ENCODE results near the gene TSPAN3. TPM values are rescaled to one million over a fixed set of nuclear protein-coding genes. Genes with fewer than 3 reads are reported as not detected.
A peak's percentile ranks its signal among the peaks of the same experiment; 100 is the strongest.

TSPAN3 gene
- total RNA-seq, 1 donor from 2014 or later, result 113 TPM

DNA sequence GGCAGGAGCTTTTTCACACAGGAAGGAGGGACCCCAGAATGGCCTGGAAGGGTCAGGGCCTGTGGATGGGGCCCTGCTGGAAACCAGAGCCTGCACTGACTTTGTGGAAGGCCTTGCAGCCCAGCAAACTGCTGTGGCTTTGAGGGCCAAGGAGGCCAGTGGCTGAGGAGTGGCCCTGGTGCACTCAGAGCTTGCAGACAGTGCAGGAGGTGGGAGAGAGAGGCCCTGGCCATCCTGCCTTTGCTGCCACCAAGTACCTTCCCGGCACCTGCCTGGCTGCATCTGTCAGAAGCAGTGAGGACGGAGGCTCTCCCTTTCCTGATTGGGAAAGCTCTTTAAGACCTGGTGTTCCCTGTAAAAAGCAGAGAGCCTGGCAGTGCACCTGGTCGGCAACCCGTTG is 69.6 kb downstream of the TSPAN3 start:
- CTCF ChIA-PET, result no interaction called here
- H3K27me3 Mint-ChIP-seq, result no peaks in the 10 kb centered on the region
- intact Hi-C loops (cut with micrococcal nuclease), result no loop called here

DNA sequence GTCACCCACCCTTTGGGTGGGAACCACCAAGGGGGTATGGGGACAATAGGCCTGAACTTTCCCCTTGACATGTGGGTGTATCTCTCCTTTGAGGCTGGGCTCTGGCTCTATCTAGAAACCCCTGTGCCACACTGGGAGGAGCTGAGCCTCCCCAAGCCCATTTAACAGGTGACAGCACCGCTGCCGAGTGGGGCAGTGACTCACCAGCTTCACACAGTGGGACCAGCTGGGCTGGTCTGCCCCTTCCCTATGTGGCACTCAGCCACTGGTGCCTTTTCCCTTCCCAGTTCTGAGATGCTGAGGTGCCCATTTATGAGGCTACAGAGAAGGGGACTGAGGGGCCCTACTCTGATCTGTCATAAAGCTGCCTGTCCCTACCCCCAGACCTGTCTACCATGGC is 70.9 kb downstream of the TSPAN3 start:
- no peak overlapping the region for H3K27ac Mint-ChIP-seq
- ATAC-seq (ENCODE audit: low read depth) (no peak), DNase-seq (no peak)
- intact Hi-C loops (cut with micrococcal nuclease), result no loop called here
- peaks cover 79% of the 10 kb centered on the region for H3K4me1 Mint-ChIP-seq
- no peak overlapping the region for H3K4me3 Mint-ChIP-seq
- ChIA-PET POLR2A (no interaction called here), CTCF (no interaction called here)
- H3K9me3 Mint-ChIP-seq, result no peaks in the 10 kb centered on the region
- H3K27me3 Mint-ChIP-seq, result no peaks in the 10 kb centered on the region
- H3K36me3 Mint-ChIP-seq (ENCODE audit: low read depth), result peaks cover 20% of the 10 kb centered on the region
- TF ChIP-seq, protein P1, sequence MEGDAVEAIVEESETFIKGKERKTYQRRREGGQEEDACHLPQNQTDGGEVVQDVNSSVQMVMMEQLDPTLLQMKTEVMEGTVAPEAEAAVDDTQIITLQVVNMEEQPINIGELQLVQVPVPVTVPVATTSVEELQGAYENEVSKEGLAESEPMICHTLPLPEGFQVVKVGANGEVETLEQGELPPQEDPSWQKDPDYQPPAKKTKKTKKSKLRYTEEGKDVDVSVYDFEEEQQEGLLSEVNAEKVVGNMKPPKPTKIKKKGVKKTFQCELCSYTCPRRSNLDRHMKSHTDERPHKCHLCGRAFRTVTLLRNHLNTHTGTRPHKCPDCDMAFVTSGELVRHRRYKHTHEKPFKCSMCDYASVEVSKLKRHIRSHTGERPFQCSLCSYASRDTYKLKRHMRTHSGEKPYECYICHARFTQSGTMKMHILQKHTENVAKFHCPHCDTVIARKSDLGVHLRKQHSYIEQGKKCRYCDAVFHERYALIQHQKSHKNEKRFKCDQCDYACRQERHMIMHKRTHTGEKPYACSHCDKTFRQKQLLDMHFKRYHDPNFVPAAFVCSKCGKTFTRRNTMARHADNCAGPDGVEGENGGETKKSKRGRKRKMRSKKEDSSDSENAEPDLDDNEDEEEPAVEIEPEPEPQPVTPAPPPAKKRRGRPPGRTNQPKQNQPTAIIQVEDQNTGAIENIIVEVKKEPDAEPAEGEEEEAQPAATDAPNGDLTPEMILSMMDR (IDR thresholded peaks at IDR 0.05), result no peak

More for the DNA sequence above, 69.6 kb downstream of the TSPAN3 start:
- Mint-ChIP-seq H3K36me3 (ENCODE audit: low read depth) (peaks cover 22% of the 10 kb centered on the region), H3K9me3 (no peaks in the 10 kb centered on the region), H3K27ac (no peak overlapping the region), H3K4me3 (no peak overlapping the region), H3K4me1 (peaks cover 70% of the 10 kb centered on the region)
- ATAC-seq (ENCODE audit: low read depth) (no peak), DNase-seq (no peak)
- TF ChIP-seq, protein P1 (IDR thresholded peaks at IDR 0.05), result no peak
- POLR2A ChIA-PET, result no interaction called here

DNA sequence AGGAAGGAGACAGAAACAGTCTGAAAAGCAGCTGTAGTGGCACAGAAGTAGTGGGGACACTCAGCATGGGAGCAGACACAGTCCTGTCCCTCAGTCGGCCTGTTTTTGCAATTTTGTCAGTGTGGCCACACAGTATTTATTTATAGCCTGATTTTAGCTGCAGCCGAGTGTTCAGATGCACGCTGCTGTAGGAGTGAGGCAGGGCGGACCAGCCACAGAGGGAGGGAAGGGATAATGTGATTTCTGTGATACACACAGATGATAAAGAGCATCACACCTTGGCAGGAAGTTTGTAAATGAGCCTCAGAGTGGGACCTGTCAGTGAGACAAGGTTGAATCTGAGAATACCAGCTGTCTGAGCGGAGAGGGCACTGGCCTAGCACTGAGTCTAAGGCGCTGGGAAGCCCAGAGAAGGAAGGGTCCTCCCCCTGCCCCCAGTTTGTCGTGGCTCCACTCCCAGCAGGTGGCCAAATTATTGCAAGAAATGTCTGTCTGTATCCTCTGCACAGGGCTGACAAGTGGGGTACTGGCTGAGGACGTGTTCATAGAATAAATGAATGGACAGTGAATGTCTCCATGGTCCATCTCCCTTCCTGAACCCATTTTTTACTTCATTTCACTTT is 72.1 kb downstream of the TSPAN3 start:
- H3K9me3 Mint-ChIP-seq, result no peaks in the 10 kb centered on the region
- H3K4me1 Mint-ChIP-seq, result peaks cover 82% of the 10 kb centered on the region
- no peak overlapping the region for H3K27ac Mint-ChIP-seq
- no peaks in the 10 kb centered on the region for H3K27me3 Mint-ChIP-seq
- H3K36me3 Mint-ChIP-seq (ENCODE audit: low read depth), result peaks cover 17% of the 10 kb centered on the region
- no peak overlapping the region for H3K4me3 Mint-ChIP-seq
- TF ChIP-seq, protein P1 (IDR thresholded peaks at IDR 0.05), result no peak
- DNase-seq (no peak), ATAC-seq (ENCODE audit: low read depth) (no peak)
- intact Hi-C loops (cut with micrococcal nuclease), result no loop called here
- CTCF ChIA-PET, result interaction anchor here (1.0 kb wide), 1 partner anchor 14 kb away, joined by 3 read pairs; no protein-coding TSS in a partner anchor
- POLR2A ChIA-PET, result no interaction called here

DNA sequence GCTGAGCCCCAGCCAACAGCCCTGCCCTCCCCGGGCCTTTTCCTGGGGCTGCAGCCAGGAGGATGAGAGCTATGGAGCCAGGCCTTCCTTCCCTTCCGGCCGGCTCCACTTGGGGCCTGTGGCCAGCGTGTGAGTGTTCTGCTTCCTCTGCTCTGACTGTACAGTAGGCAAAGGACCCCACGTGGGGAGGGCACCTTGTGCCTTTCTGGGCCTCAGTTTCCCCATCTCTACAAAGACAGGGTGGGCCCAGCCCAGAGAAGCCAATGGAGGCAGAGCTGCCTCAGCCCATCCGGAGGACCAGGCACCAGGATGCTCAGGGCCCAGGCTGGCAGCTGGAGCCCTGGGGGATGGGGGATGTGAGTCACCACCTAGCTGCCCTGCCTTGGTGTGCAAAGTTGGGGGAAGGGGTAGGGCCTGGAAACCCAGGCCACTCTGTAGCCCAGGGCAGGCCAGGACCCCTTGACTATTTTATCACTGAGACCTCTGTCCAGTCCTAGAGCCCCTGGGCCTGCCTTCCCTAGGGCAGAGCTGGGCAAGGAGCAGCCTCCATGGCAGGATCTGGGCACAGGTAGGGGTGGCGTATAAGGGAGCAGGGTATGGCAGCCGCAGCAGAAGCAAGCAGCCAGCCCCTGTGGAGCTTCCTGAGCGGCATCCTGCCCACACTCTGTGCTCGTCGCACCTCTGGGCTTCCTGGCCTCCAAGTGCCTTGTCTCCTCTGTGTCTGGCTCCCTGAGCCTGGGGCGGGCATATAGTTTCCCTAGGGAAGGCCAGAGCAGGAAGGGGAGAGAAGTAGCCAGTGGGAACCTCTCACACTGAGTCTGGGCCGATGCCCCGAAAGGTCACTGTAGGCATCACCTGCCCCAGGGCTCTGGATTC is 74.1 kb downstream of the TSPAN3 start:
- intact Hi-C loops (cut with micrococcal nuclease), result no loop called here
- Mint-ChIP-seq H3K4me1 (peaks cover 70% of the 10 kb centered on the region), H3K36me3 (ENCODE audit: low read depth) (peaks cover 15% of the 10 kb centered on the region), H3K9me3 (no peaks in the 10 kb centered on the region), H3K27ac (no peak overlapping the region), H3K4me3 (peak overlapping the region; percentile 88), H3K27me3 (no peaks in the 10 kb centered on the region)
- ChIA-PET CTCF (interaction anchor here (1.3 to 1.6 kb wide), 2 partner anchors 64 to 547 kb away, joined by 4 read pairs; no protein-coding TSS in a partner anchor), POLR2A (interaction anchor here (1.1 to 3.0 kb wide), 4 partner anchors 8 to 92 kb away, joined by 3 to 12 read pairs (median 8); partner anchors contain the start of gene SCAPER)
- DNase-seq (no peak), ATAC-seq (ENCODE audit: low read depth) (no peak)
- TF ChIP-seq, protein P1 (IDR thresholded peaks at IDR 0.05), result no peak

DNA sequence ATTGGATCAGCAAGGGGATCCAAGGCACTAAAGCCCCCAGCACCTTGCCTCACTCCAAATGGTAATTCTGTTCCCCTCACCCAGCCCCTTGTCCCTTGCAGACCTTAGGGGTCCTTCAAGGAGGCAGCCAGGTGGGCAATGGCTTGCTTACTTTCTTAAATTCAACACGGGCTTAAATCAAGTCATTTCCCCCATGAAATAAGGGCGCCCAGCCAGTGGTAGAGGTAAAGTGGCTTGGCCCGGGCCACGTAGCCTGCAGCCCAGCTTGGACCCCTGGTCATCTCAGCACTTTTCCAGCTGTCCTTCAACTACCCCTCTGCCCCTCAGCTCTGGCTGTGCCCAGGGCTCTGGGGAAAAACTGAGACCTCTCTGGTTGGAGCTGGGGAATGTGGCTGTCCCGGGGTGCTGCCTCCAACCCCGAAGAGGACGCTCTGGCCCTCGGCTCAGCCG is 74.8 kb downstream of the TSPAN3 start:
- Mint-ChIP-seq H3K4me1 (peaks cover 64% of the 10 kb centered on the region), H3K27me3 (no peaks in the 10 kb centered on the region), H3K36me3 (ENCODE audit: low read depth) (peaks cover 15% of the 10 kb centered on the region), H3K27ac (peak overlapping the region; percentile 95), H3K9me3 (no peaks in the 10 kb centered on the region), H3K4me3 (peak overlapping the region; percentile 88)
- ATAC-seq (ENCODE audit: low read depth) (no peak), DNase-seq (no peak)
- ChIA-PET POLR2A (interaction anchor here (1.3 to 3.0 kb wide), 5 partner anchors 9 to 92 kb away, joined by 5 to 12 read pairs (median 10); partner anchors contain the start of gene SCAPER), CTCF (interaction anchor here (1.3 to 1.6 kb wide), 2 partner anchors 63 to 547 kb away, joined by 4 read pairs; no protein-coding TSS in a partner anchor)
- intact Hi-C loops (cut with micrococcal nuclease), result no loop called here
- TF ChIP-seq, protein P1 (IDR thresholded peaks at IDR 0.05), result no peak

Data from activated B cell treated with CpG ODN at 0.5 μM for 24 hours (primary cell).